ENCODE measurements around the gene TTC9B. TPM values are rescaled to one million over a fixed set of nuclear protein-coding genes. Genes with fewer than 3 reads are reported as not detected.

The TTC9B gene
- total and polyA plus RNA-seq, 2 donors (not counting 1 experiment from before 2014, with no cell fraction given), result not detected

GRCh38 chr19:40231544-40232424 is 13.6 kb upstream of the TTC9B start:
- Mint-ChIP-seq H3K4me3 (no peak overlapping the region), H3K9me3 (ENCODE audit: insufficient read depth) (no peaks in the 10 kb centered on the region), H3K4me1 (peaks cover 4% of the 10 kb centered on the region), H3K27ac (peak overlapping the region; percentile 41), H3K27me3 (peaks cover 2% of the 10 kb centered on the region)
- no peak overlapping the region for H3K4me2 ChIP-seq (replicated peaks; ENCODE audit: low read depth, low read length, poor library complexity, severe bottlenecking)
- H2AFZ ChIP-seq (ENCODE audit: insufficient read depth, low read depth, low read length, poor library complexity, severe bottlenecking), result no peak overlapping the region
- peaks cover 20% of the 10 kb centered on the region for H4K20me1 ChIP-seq (ENCODE audit: control insufficient read depth, insufficient read depth, low read length, poor library complexity, severe bottlenecking)
- peaks cover 0 to 3% (median under 1%) of the 10 kb centered on the region in 4 experiments for H3K27me3 ChIP-seq (replicated peaks in 1 of 4; ENCODE audit: control extremely low read depth in 1 of 4, control insufficient read depth in 3 of 4, insufficient read depth in 4 of 4, low read length in 3 of 4)
- no peaks in the 10 kb centered on the region for H3K9me3 ChIP-seq (ENCODE audit: control extremely low read depth in 1 of 3, control insufficient read depth in 2 of 3, insufficient read depth in 1 of 3, low read length in 2 of 3)
- TF ChIP-seq EZH2 (IDR thresholded peaks at IDR 0.05; ENCODE audit: borderline replicate concordance, insufficient read depth, low read depth, low read length, poor library complexity, severe bottlenecking), result no peak
- no peak for TF ChIP-seq CTCF (IDR thresholded peaks at IDR 0.05)
- 92% methylated on average over 13 of the region's 16 CpGs for WGBS (ENCODE audit: insufficient coverage)
- intact Hi-C loops (cut with micrococcal nuclease), result no loop called here
- H3K79me2 ChIP-seq (ENCODE audit: control insufficient read depth, insufficient read depth, low read length), result no peaks in the 10 kb centered on the region
- CTCF ChIA-PET, result interaction anchor here (0.6 kb wide), 1 partner anchor 902 kb away, joined by 4 read pairs; no protein-coding TSS in a partner anchor
- no peak for DNase-seq
- no peak for ATAC-seq (ENCODE audit: low read depth)
- H3K9ac ChIP-seq (ENCODE audit: low read length), result no peak overlapping the region
- no peak overlapping the region for H3K4me3 ChIP-seq (ENCODE audit: control extremely low read depth in 1 of 5, extremely low read depth in 1 of 5, insufficient read depth in 1 of 5, low read depth in 2 of 5, low read length in 4 of 5)
- POLR2A ChIA-PET, result interaction anchor here (0.6 kb wide), 1 partner anchor 230 kb away, joined by 5 read pairs; no protein-coding TSS in a partner anchor
- H3K4me1 ChIP-seq (ENCODE audit: control insufficient read depth in 2 of 2, insufficient read depth in 2 of 2, low read length in 2 of 2), result peaks cover under 1 to 2% of the 10 kb centered on the region in 2 donors
- no peak overlapping the region for H3K27ac ChIP-seq (ENCODE audit: low read length in 2 of 2)
- H3K36me3 ChIP-seq (replicated peaks in 1 of 2; ENCODE audit: control extremely low read depth in 1 of 2, control insufficient read depth in 1 of 2, extremely low read depth in 1 of 2, insufficient read depth in 2 of 2, low read length in 1 of 2), result peaks cover 0 to 39% of the 10 kb centered on the region in 2 experiments

GRCh38 chr19:40231057-40231456 is 12.9 kb upstream of the TTC9B start:
- H3K4me1 ChIP-seq (ENCODE audit: control insufficient read depth in 2 of 2, insufficient read depth in 2 of 2, low read length in 2 of 2), result peaks cover 8 to 9% of the 10 kb centered on the region in 2 donors
- ChIA-PET POLR2A (interaction anchor here (0.6 kb wide), 1 partner anchor 231 kb away, joined by 5 read pairs; no protein-coding TSS in a partner anchor), CTCF (interaction anchor here (0.6 kb wide), 1 partner anchor 901 kb away, joined by 4 read pairs; no protein-coding TSS in a partner anchor)
- WGBS (ENCODE audit: insufficient coverage), result 90% methylated on average over 2 of the region's 6 CpGs
- no peak overlapping the region for H3K27ac Mint-ChIP-seq
- peaks cover 0 to 5% (median 0%) of the 10 kb centered on the region in 3 donors for H3K9me3 ChIP-seq (ENCODE audit: control extremely low read depth in 1 of 3, control insufficient read depth in 2 of 3, insufficient read depth in 1 of 3, low read length in 2 of 3)
- H3K27me3 Mint-ChIP-seq, result peaks cover 5% of the 10 kb centered on the region
- no peaks in the 10 kb centered on the region for H3K9me3 Mint-ChIP-seq (ENCODE audit: insufficient read depth)
- peaks cover 6% of the 10 kb centered on the region for H3K4me1 Mint-ChIP-seq
- intact Hi-C loops (cut with micrococcal nuclease), result no loop called here
- no peak overlapping the region for H3K4me3 Mint-ChIP-seq
- no peak overlapping the region for H2AFZ ChIP-seq (ENCODE audit: insufficient read depth, low read depth, low read length, poor library complexity, severe bottlenecking)
- H3K36me3 ChIP-seq (replicated peaks in 1 of 2; ENCODE audit: control extremely low read depth in 1 of 2, control insufficient read depth in 1 of 2, extremely low read depth in 1 of 2, insufficient read depth in 2 of 2, low read length in 1 of 2), result peaks cover 0 to 32% of the 10 kb centered on the region in 2 experiments
- H3K27me3 ChIP-seq (replicated peaks in 1 of 4; ENCODE audit: control extremely low read depth in 1 of 4, control insufficient read depth in 3 of 4, insufficient read depth in 4 of 4, low read length in 3 of 4), result peaks cover 0 to 10% (median 6%) of the 10 kb centered on the region in 4 experiments
- peaks cover 15% of the 10 kb centered on the region for H4K20me1 ChIP-seq (ENCODE audit: control insufficient read depth, insufficient read depth, low read length, poor library complexity, severe bottlenecking)
- no peak for TF ChIP-seq EZH2 (IDR thresholded peaks at IDR 0.05; ENCODE audit: borderline replicate concordance, insufficient read depth, low read depth, low read length, poor library complexity, severe bottlenecking)
- no peak overlapping the region for H3K27ac ChIP-seq (ENCODE audit: low read length in 2 of 2)
- no peak for DNase-seq
- H3K4me3 ChIP-seq (ENCODE audit: control extremely low read depth in 1 of 5, extremely low read depth in 1 of 5, insufficient read depth in 1 of 5, low read depth in 2 of 5, low read length in 4 of 5), result no peak overlapping the region
- no peaks in the 10 kb centered on the region for H3K79me2 ChIP-seq (ENCODE audit: control insufficient read depth, insufficient read depth, low read length)
- no peak overlapping the region for H3K9ac ChIP-seq (ENCODE audit: low read length)
- no peak overlapping the region for H3K4me2 ChIP-seq (replicated peaks; ENCODE audit: low read depth, low read length, poor library complexity, severe bottlenecking)
- ATAC-seq (ENCODE audit: low read depth), result no peak
